Stimulated activated naive B cell treated with anti-CD40 and anti-IgM and Interleukin-4, amounts not matched to agents 10 μg/mL and 1 μg/mL and 100 μg/mL, for 72 hours (primary cell): ENCODE measurements around the gene SYNGAP1.
A peak's percentile ranks its signal among the peaks of the same experiment; 100 is the strongest.

Experiments
- ATAC-seq, 2 donors: fragments of 150-1000 bp; cut with Tn5 transposase; replicated peaks; 2 replicates each; pipeline ENCODE4 v1.10.0; 2021; ENCODE audit warnings: moderate library complexity in 1 of 2
- DNase-seq: peaks from one replicate; pipeline ENCODE4 v3.0.0; 2021
- H3K27ac Mint-ChIP-seq: one replicate; pipeline ENCODE4 v1.8.0; 2022; ENCODE audit warnings: mild to moderate bottlenecking, mixed read lengths
- H3K27me3 Mint-ChIP-seq, 2 donors: one replicate each; pipeline ENCODE4 v1.8.0; 2022; ENCODE audit warnings: mixed read lengths in 2 of 2
- H3K36me3 Mint-ChIP-seq, 2 donors: one replicate each; pipeline ENCODE4 v1.8.0; 2022; ENCODE audit warnings: mixed read lengths in 2 of 2, mild to moderate bottlenecking in 1 of 2
- H3K4me1 Mint-ChIP-seq, 2 donors: one replicate each; pipeline ENCODE4 v1.8.0; 2022; ENCODE audit warnings: mixed read lengths in 2 of 2, mild to moderate bottlenecking in 1 of 2
- H3K4me3 Mint-ChIP-seq, 2 donors: one replicate each; pipeline ENCODE4 v1.8.0; 2022; ENCODE audit warnings: mild to moderate bottlenecking in 2 of 2, mixed read lengths in 2 of 2, moderate library complexity in 1 of 2
- H3K9me3 Mint-ChIP-seq, 2 donors: one replicate each; pipeline ENCODE4 v1.8.0; 2022; ENCODE audit warnings: mixed read lengths in 2 of 2, mild to moderate bottlenecking in 1 of 2

The SYNGAP1 gene

DNA sequence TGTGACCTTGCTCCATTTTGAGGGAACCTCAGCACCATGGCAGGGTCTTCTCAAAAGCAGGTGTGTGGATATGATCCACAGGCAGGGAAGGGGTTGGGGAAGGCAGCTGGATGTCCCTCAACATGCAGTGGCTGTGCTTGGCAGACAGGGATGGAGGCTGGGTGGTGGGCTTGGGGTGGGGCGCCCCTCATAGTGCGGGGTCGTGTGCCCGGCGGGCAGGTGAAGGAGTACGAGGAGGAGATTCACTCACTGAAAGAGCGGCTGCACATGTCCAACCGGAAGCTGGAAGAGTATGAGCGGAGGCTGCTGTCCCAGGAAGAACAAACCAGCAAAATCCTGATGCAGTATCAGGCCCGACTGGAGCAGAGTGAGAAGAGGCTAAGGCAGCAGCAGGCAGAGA, 26.5 kb downstream of the SYNGAP1 start:
- ATAC-seq (no peak), DNase-seq (no peak)
- no peak overlapping the region for H3K27ac Mint-ChIP-seq
- no peaks in the 10 kb centered on the region for H3K27me3 Mint-ChIP-seq
- H3K9me3 Mint-ChIP-seq = no peaks in the 10 kb centered on the region
- H3K4me3 Mint-ChIP-seq = no peak overlapping the region
- H3K36me3 Mint-ChIP-seq = peaks cover 37 to 56% of the 10 kb centered on the region in 2 donors
- H3K4me1 Mint-ChIP-seq = peaks cover 12 to 17% of the 10 kb centered on the region in 2 donors

DNA sequence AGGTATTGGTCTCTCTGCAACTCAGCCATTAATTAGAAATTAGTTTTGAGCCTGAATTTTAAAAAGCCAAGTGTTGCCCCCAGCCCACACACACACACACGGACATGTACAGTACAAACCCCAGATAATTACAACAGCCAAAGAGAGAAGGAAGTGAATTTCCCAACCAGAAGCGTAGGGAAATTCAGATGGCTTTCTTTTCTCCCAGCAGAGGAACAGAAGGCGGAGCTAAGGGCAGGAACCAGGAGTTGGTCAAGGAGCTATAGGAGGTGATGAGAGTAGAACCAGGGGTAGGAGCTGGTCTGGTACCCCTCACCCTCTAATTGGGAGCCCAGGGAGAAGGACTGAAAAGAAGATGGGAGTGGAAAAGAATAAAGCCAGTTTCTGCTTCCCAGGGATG, 30.6 kb downstream of the SYNGAP1 start:
- peaks cover 30 to 51% of the 10 kb centered on the region in 2 donors for H3K4me1 Mint-ChIP-seq
- H3K4me3 Mint-ChIP-seq = no peak overlapping the region
- ATAC-seq = no peak
- no peak overlapping the region for H3K27ac Mint-ChIP-seq
- no peaks in the 10 kb centered on the region for H3K27me3 Mint-ChIP-seq
- H3K9me3 Mint-ChIP-seq = no peaks in the 10 kb centered on the region
- peaks cover 29 to 42% of the 10 kb centered on the region in 2 donors for H3K36me3 Mint-ChIP-seq
- no peak for DNase-seq

DNA sequence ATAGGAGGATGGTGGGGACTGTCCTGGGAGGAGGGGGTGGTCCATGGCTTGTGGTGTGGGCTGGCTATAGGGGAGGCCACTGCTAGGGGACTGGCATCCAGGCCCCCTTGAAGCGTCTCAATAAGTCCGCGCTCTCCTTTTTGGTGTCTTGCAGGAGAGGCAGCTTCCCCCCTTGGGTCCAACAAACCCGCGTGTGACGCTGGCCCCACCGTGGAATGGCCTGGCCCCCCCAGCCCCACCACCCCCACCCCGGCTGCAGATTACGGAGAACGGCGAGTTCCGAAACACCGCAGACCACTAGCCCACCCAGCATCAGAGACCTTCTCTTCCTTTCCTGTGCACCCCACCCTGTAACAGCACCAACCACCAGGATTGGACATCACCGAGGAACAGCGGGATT, 31.7 kb downstream of the SYNGAP1 start:
- Mint-ChIP-seq H3K4me1 (peaks cover 32 to 63% of the 10 kb centered on the region in 2 donors), H3K36me3 (peaks cover 31 to 46% of the 10 kb centered on the region in 2 donors), H3K27ac (no peak overlapping the region), H3K9me3 (no peaks in the 10 kb centered on the region), H3K27me3 (no peaks in the 10 kb centered on the region), H3K4me3 (no peak overlapping the region)
- DNase-seq (no peak), ATAC-seq (no peak)

DNA sequence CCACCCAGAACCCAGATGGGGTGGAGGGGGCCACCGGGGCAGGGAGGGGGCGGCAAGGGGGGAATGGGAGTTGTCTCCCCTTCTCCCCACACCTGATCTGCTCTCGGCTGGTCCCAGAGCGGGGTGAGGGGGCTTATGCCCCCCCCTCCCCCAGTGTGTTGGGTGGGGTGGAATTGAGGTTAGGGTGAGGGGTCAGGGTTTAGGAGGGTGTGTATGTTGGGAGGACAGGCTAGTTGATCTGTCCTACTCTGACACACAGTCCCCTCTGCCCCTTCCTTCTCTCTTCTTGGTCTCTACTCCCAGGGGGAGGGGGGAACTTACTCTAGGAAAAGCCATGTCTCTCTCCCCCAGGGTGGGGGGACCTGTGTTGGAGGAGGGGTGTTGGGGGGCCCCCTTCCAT, 32.6 kb downstream of the SYNGAP1 start:
- H3K27ac Mint-ChIP-seq = no peak overlapping the region
- H3K4me3 Mint-ChIP-seq = peak overlapping the region in 1 of 2 donors; percentile 29
- peaks cover 30 to 48% of the 10 kb centered on the region in 2 donors for H3K36me3 Mint-ChIP-seq
- peaks cover 32 to 60% of the 10 kb centered on the region in 2 donors for H3K4me1 Mint-ChIP-seq
- DNase-seq (no peak), ATAC-seq (no peak)
- H3K9me3 Mint-ChIP-seq = no peaks in the 10 kb centered on the region
- no peaks in the 10 kb centered on the region for H3K27me3 Mint-ChIP-seq

DNA sequence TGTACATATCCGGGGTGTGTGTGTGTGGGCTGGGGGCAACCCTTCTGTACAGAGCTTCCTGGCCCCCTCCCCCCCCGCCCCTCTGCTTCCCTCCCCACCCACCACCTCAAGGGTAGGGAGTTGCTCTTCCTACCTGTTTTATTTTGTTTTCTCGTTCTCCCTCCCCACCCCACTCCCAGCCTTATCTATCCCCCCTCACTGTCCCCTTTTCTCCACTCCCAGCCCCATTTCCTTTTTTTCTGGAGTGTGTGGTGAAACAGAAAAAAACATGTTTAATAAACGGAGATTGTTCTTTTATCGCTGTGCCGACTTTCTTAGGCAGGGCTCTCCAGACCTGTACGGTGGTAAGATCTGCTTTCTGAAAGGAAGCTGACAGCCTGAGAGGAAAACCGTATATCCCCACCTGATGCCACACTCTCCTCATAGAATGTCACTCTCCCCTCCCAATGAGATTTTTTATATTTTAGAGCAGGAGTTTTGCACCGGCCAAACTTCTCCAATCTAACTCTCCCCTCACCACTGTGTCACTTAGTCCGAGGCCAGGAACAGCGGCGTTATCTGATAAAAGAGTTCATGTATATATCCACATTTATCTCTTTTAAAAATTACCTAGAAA, 33.6 kb downstream of the SYNGAP1 start:
- H3K36me3 Mint-ChIP-seq = peaks cover 19 to 39% of the 10 kb centered on the region in 2 donors
- DNase-seq (no peak), ATAC-seq (no peak)
- H3K27me3 Mint-ChIP-seq = no peaks in the 10 kb centered on the region
- H3K4me1 Mint-ChIP-seq = peaks cover 30 to 52% of the 10 kb centered on the region in 2 donors
- no peaks in the 10 kb centered on the region for H3K9me3 Mint-ChIP-seq
- H3K4me3 Mint-ChIP-seq = peak overlapping the region; percentile 95 to 98
- peak overlapping the region; percentile 91 for H3K27ac Mint-ChIP-seq

DNA sequence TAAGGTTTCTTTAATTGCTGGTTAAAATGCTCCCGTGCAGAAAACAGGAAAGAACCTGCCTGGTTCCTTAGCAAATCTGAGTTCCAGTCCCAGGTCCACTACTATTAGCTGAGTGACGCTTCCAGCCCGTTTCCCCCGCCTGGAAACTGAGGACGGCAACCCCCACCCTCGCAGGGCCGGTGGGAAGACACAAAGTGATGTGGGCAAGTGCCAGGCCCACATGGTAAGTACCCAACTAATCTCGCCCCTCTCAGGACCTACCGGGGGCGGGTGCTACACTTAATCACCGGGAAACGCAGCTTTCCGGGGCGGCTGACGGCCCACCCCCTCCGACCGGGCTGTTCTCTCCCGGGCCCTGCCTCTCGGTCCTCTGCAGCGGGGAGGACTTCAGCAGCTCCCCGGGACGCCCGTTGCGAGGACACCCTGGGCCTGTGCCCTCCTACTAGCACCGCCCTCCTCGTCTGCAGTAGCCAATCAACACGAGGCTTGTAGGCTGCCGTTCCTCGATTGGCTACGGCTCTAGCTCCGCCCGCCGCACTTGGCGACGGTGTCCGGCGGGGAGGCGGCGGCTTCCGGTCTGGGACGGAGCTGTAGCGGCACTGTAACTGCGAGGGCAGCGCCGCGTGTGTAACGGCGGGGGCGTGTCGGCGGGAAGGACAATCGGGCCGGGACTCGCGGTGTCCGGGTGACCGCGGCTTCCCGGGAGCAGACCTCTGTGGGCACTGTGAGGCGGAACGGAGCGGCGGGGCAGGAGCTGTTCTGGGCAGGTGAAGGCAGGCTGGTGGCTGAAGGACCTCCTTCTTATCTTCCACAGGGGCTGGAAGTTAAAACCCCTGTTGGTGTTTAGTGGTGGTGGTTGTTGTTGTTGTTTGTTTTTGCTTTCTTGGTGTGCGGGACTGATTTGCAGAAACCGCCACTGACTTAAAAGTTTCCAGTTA, 34.4 kb downstream of the SYNGAP1 start, which contains the start of gene ZBTB9:
TSS of gene ZBTB9 (plus strand) at position 568 of the 938 bp plus-strand sequence. CDS start 525 bp downstream, outside the sequence.
- DNase-seq (peak; percentile 93), ATAC-seq (peak; percentile 100)
- peak within 1 kb of the TSS; percentile 95 to 98 for H3K4me3 Mint-ChIP-seq
- H3K27me3 Mint-ChIP-seq = no peaks in the 10 kb centered on the region
- H3K27ac Mint-ChIP-seq = peak within 1 kb of the TSS; percentile 91
- no peaks in the 10 kb centered on the region for H3K9me3 Mint-ChIP-seq
- H3K4me1 Mint-ChIP-seq = peaks cover 23 to 52% of the 10 kb centered on the region in 2 donors
- peaks cover 18 to 31% of the 10 kb centered on the region in 2 donors for H3K36me3 Mint-ChIP-seq

- no peak for DNase-seq
- Mint-ChIP-seq H3K4me3 (peak overlapping the region; percentile 95 to 98), H3K27me3 (no peaks in the 10 kb centered on the region), H3K4me1 (peaks cover 23 to 52% of the 10 kb centered on the region in 2 donors), H3K9me3 (no peaks in the 10 kb centered on the region), H3K36me3 (peaks cover 18 to 28% of the 10 kb centered on the region in 2 donors), H3K27ac (peak overlapping the region; percentile 91)
- no peak for ATAC-seq
These were observed 35.2 kb downstream of the SYNGAP1 start for GRCh38 chr6:33455051-33455450.

- DNase-seq = no peak
- Mint-ChIP-seq H3K27ac (no peak overlapping the region), H3K9me3 (no peaks in the 10 kb centered on the region), H3K27me3 (no peaks in the 10 kb centered on the region), H3K4me3 (no peak overlapping the region), H3K4me1 (peaks cover 23 to 46% of the 10 kb centered on the region in 2 donors), H3K36me3 (peaks cover 18 to 28% of the 10 kb centered on the region in 2 donors)
- ATAC-seq = no peak
These were observed 36.3 kb downstream of the SYNGAP1 start for GRCh38 chr6:33456156-33456555.

DNA sequence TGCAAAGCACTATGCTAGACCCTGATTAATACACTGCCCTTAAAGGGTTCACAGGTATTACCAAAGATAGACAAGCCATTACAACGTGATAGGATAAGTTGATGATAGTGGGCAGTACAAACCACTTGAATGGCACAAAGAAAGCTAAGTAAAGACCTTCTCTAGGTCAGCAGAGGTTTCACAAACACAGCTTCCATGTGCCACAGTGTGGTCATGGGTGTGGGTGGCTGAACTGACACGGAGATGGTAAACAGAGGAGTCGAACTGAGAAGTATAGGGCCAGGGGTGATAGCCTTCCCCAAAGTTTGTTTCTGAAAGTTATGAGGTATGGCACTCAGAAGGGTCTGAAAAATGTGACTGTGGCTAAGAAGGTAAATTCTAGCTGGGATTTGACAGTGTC, 38.8 kb downstream of the SYNGAP1 start:
- H3K4me3 Mint-ChIP-seq = no peak overlapping the region
- ATAC-seq = no peak
- H3K27me3 Mint-ChIP-seq = peaks cover 0 to 3% of the 10 kb centered on the region in 2 donors
- H3K36me3 Mint-ChIP-seq = peaks cover 16 to 24% of the 10 kb centered on the region in 2 donors
- DNase-seq = no peak
- H3K4me1 Mint-ChIP-seq = peaks cover 13 to 28% of the 10 kb centered on the region in 2 donors
- no peaks in the 10 kb centered on the region for H3K9me3 Mint-ChIP-seq
- H3K27ac Mint-ChIP-seq = no peak overlapping the region

- Mint-ChIP-seq H3K4me3 (no peak overlapping the region), H3K36me3 (peaks cover 16 to 24% of the 10 kb centered on the region in 2 donors)
These were observed 39.4 kb downstream of the SYNGAP1 start for GRCh38 chr6:33459226-33459625.

DNA sequence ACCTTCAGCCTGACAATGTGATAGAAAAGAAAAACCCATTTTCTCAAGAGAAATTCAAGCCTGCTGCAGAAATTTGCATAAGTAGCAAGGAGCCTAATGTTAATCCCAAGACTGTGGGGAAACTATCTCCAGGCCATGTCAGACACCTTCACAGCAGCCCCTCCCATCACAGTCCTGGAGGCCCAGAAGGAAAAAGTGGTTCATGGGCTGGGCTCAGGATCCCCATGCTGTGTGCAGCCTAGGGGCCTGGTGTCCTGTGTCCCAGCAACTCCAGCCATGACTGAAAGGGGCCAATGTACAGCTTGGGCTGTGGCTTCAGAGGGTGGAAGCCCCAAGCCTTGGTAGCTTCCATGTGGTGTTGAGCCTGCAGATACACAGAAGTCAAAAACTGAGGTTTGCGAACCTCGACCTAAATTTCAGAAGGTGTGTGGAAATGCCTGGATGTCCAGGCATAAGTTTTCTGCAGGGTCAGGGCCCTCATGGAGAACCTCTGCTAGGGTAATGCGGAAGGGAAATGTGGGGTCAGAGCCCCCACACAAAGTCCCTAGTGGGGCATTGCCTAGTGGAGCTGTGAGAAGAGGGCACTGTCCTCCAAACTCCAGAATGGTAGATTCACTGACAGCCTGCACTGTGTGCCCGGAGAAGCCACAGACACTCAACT, 46.3 kb downstream of the SYNGAP1 start:
- DNase-seq (no peak), ATAC-seq (no peak)
- H3K9me3 Mint-ChIP-seq = no peaks in the 10 kb centered on the region
- no peaks in the 10 kb centered on the region for H3K36me3 Mint-ChIP-seq
- H3K27ac Mint-ChIP-seq = no peak overlapping the region
- H3K4me3 Mint-ChIP-seq = no peak overlapping the region
- H3K4me1 Mint-ChIP-seq = peaks cover 0 to 2% of the 10 kb centered on the region in 2 donors
- H3K27me3 Mint-ChIP-seq = peaks cover 0 to 5% of the 10 kb centered on the region in 2 donors

More at GRCh38 chr6:33459226-33459625, 39.4 kb downstream of the SYNGAP1 start:
- no peak for ATAC-seq
- no peak for DNase-seq
- no peaks in the 10 kb centered on the region for H3K9me3 Mint-ChIP-seq
- H3K27me3 Mint-ChIP-seq = peaks cover 0 to 5% of the 10 kb centered on the region in 2 donors
- H3K27ac Mint-ChIP-seq = no peak overlapping the region
- H3K4me1 Mint-ChIP-seq = peaks cover 12 to 23% of the 10 kb centered on the region in 2 donors

DNA sequence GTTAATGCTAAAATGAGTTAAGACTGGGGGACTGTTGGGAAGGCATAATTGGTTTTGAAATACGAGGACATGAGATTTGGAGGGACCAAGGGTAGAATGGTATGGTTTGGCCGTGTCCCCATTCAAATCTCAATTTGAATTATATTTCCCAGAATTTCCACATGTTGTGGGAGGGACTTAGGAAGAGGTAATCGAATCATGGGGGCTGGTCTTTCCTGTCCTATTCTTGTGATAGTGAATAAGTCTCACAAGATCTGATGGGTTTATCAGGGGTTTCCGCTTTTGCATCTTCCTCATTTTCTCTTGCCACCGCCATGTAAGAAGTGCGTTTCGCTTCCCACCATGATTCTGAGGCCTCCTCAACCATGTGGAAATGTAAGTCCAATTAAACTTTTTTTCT, 47.2 kb downstream of the SYNGAP1 start:
- Mint-ChIP-seq H3K27ac (no peak overlapping the region), H3K36me3 (no peaks in the 10 kb centered on the region), H3K27me3 (peaks cover 0 to 9% of the 10 kb centered on the region in 2 donors), H3K4me3 (no peak overlapping the region), H3K4me1 (peaks cover 0 to 2% of the 10 kb centered on the region in 2 donors), H3K9me3 (no peaks in the 10 kb centered on the region)
- DNase-seq (no peak), ATAC-seq (no peak)

DNA sequence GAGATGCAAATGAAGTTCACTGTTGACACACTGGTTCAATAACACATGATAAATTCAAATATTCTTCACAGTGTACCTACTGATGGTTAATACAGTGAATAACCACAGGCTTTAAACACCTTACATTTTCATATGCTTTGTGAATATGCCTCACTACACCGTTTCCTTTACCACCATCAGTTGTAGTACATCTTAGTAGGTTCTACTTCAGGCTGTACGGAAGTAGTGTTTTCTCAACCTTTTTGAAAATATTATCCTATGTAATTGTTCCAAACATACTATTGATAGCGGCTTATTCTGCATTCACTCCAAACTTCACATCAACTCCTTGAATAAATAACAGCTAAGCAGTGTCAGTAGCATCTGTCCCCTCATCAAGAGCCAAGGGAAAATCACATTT, 49.8 kb downstream of the SYNGAP1 start:
- no peaks in the 10 kb centered on the region for H3K36me3 Mint-ChIP-seq
- ATAC-seq (no peak), DNase-seq (no peak)
- peaks cover 0 to 4% of the 10 kb centered on the region in 2 donors for H3K27me3 Mint-ChIP-seq
- no peak overlapping the region for H3K27ac Mint-ChIP-seq
- no peak overlapping the region for H3K4me3 Mint-ChIP-seq
- peaks cover 0 to 2% of the 10 kb centered on the region in 2 donors for H3K4me1 Mint-ChIP-seq
- no peaks in the 10 kb centered on the region for H3K9me3 Mint-ChIP-seq

- ATAC-seq (no peak), DNase-seq (no peak)
- no peaks in the 10 kb centered on the region for H3K9me3 Mint-ChIP-seq
- H3K4me1 Mint-ChIP-seq = no peaks in the 10 kb centered on the region
- H3K27ac Mint-ChIP-seq = no peak overlapping the region
- H3K4me3 Mint-ChIP-seq = no peak overlapping the region
- H3K36me3 Mint-ChIP-seq = no peaks in the 10 kb centered on the region
- H3K27me3 Mint-ChIP-seq = peaks cover 0 to 6% of the 10 kb centered on the region in 2 donors
These were observed 58.0 kb downstream of the SYNGAP1 start for GRCh38 chr6:33477864-33478263.
